ENCODE measurements around the gene EFNA2.
"Not testable (repeated sequence)": the region's sequence is repeated elsewhere in the genome, so short reads cannot be mapped to it uniquely, and the experiment has no call there.

The EFNA2 gene

DNA sequence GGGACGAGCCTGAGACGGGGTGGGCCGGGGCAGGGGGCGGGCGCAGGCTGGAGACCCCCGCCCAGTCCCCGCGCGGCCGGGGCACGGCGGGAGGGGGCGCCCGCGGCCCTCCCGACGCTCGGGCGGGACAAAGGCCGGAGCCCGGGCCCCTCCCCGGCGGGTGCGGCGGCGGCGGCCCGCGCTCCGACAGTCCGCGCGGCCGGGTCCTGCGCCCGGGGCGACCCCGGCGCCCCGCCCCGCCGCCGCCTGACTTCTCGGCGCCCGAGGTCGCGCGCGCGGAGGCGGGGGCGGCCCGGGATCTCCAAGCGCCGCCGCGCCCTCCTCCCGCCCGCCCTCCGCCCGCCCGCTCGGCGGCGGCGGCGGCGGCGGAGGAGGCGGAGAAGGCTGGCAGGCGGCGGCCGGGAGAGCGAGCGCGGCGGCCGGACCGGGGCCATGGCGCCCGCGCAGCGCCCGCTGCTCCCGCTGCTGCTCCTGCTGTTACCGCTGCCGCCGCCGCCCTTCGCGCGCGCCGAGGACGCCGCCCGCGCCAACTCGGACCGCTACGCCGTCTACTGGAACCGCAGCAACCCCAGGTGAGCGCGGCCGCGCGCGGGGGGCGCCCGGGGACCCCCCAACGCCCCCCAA is at the start of gene EFNA2:
Gene EFNA2, plus strand, starts transcription at position 137 of the 624 bp plus-strand sequence. Its CDS starts 296 bp downstream, at position 433.
- DNase-seq = no peak

DNA sequence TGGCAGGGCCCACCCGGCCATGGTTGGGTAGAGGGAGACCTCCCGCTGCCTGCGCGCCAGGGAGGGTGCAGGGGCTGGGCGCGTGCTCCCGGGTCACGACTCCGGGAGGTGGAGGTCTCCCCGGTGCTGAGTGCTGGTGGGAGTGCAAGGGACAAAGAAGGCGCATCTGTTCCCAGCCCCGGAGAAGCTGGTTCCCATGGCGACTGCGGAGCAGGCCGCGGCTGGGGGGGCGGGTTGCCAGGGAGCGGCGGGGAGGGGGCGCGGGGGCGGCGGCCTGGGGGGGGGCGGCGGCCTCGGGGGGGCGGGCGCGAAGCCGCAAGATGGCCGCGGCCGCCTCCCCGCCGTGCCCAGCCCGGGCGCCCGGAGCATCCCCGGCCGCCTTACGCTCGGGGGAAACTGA is 49.1 kb upstream of the EFNA2 start:
- DNase-seq = peak; percentile 29

DNA sequence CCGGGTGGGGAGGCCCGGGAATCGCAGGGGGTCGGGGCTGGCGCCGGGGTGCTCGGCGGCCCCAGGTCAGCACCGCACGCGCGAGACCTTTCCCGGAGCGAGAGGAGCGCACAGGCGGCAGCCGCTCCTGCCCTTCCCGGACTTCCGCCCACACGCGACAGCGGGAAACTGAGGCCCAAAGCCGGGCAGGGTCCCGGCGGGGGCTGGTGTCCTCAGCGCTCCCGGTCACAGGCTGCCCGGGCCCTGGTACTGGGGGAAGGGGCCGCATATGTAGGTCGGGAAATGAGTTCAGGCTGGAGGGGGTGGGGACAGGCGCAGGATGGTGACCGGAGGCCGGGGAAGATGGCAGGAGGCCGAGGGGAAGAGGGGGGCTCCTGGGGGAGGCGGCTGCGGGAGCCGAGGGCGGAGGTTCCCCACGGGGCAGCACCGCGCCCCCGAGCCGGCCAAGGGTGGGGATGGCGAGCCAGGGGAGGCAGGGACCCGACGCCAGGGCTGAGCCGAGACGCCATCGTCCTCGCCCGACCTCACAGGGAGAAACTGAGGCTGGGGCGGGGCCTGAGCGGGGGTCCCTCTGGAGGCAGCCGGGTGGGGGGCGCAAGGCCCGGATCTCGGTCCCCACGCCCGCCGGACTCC is 48.5 kb upstream of the EFNA2 start:
- DNase-seq = no peak

DNA sequence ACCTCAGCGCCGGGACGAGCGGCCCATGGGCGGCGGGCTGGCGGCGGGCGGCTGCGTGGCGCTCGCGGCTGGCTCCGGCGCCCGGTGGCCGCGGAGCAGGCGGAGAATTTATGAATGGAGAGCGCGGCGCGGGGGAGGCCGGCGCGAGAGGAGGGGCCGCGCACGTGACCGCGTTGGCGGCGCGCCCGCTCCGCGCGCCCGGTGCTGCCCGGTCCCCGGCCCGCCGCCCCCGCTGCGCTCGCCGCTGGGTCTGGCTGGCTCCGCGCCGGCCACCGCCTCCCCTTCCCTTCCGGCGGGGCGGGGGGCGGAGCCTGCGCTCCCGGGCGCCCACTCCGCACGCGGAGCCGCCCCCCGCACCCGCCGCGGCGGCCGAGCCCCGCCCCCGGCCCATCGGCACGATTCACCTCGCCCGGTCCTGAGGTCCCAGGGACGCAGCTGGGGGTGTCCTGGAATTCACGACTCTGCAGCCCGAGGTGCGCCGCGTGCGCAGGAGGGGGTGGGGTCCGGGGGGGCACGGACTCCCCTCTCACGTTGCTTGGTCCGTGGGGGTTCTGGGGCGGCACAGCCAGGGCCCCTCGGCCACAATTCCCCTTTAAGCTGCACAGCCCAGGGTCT is 47.8 kb upstream of the EFNA2 start, which contains the start of gene CBARP:
Gene CBARP, minus strand, starts transcription at position 252 of the 615 bp plus-strand sequence. CDS start 1,905 bp downstream, outside the sequence.
- DNase-seq = no peak

DNA sequence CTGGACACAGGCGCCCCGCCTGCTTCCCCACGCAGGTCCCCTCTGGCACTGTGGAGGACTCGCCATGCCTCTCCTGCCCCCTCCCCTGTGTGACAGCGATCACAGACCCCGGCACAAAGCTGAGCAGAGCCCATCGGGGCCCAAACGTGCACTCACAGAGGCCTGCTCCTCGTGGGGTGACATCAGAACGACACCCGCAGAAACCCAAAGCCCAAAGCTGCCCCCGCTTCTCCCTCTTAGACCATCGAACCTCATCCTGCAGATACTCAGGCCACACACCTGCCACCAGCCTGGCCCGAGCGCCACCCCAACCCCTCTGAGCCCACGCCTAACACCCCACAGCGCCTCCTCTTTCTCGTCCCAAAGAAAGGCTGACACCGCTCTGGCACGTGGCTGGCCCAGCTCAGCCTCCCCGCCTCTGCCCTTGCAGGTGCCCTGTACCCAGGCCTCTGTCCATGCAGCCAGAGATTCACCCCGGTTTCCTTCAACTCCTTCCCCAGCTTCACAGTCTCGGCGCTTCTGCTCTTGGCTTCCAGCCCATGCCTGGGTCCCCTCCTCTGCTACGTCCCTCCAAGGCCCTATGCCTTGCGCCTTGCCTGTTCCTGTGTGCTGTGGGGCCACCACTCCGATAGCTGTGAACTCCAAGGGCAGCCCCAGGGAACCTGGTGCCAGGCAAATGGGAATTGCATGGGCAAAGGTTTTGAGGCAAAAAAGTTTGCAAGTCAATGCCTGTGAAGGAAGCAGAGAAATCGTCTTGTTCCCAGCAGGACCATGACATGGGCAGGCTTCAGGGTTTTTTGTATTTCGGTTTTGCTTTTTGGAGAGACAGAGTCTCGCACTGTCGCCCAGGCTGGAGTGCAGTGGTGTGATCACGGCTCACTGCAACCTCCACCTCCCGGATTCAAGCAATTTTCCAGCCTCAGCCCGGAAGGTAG is 47.0 kb upstream of the EFNA2 start:
- no peak for DNase-seq

DNA sequence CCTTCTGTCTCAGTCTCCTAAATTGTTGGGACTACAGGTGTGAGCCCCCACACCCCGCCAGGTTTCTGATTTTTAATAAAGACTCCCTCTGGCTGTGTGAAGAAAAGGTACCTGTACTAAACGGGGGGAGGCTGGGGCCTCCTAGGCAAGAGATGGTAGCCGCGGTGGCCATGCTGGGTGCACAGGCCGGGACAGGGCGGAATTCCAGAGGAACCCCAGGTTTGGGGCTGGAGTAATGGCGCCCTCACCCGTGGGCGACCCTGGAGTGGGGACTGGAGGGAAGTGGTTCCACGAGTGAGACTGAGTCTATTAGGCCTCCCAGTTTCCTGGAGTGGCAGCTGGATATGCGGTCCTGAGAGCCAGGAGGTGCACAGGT is 46.3 kb upstream of the EFNA2 start:
- no peak for DNase-seq

DNA sequence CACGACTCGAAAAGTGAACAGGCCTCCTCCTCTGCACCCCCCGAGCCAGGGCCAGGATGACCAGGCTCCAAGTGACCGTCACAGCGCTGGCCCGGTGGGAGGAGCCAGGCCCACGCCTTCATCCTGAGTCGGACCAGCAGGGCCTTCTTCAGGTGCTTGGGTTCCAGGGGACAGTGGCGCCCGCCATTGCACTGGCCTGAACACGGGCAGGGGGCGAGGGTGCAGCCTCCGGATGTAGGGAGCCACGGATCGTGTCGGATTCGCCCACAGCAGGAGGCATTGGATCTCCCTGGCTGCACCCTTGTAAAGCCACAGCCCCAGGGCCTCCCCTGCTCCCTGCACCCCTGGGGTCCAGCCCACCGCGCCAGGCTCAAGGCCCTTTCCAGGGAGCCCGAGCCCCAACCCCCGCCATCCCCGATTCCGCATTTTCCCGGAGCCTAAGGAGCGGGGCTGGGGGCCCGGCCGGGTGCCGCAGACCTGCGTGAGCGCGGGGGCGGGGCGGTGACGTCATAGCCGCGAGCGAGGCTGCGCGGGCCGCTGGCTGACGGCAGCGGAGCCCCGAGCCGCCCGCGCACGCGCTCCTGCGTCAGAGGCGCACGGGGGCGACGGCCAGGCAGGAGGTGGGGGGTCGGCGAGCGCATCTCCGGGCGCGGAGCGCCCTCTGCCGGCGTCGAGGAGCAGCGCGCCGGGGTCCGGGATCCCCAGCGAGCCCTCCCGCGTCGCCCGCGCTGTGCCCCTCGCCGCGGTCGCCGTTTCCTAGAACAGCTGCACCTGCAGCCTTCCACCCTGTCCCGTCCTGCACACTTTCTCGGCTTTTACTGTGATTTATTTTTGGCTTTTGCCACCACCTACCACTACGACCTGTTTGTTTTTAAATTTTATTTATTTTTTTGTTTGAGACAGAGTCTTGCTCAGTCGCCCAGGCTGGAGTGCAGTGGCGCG is 45.6 kb upstream of the EFNA2 start:
- peak; percentile 59 for DNase-seq

DNA sequence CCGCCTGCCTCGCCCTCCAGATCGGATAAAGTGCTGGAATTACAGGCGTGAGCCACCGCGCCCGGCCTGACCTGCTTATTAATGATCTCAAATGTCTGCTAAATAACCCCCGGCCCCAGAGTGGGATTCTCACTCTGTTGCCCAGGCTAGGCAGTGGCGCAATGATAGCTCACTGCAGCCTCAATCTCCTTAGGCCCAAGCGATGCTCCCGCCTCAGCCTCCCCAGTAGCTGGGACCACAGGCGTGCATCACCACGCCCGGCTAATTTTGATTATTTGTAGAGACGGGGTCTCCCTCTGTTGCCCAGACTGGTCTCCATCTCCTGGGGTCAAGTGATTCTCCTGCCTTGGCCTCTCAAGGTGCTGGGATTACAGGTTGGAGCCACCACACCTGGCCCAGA is 44.7 kb upstream of the EFNA2 start:
- DNase-seq = no peak

DNA sequence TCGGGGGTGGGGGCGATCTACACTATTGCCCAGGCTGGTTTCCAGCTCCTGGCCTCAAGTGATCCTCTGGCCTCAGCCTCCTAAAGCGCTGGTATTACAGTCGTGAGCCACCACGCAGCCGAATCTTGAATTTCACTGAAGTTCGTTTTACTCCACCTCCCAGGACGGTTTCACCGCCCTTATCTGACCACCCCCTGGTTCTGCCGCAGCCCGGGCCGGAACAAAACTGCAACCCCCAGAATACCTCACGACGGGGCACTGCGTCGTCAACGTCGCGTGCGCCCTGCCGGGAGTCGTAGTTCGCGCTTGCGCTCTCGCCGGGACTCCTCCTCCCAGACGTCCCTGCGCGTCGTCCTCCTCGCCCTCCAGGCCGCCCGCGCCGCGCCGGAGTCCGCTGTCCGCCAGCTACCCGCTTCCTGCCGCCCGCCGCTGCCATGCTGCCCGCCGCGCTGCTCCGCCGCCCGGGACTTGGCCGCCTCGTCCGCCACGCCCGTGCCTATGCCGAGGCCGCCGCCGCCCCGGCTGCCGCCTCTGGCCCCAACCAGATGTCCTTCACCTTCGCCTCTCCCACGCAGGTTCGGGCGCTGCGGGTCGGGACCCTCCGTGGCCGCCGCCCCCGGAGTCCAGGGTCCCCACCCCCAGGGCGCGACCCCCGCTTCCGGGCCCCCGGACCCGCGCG is 44.1 kb upstream of the EFNA2 start, which contains the start of gene ATP5F1D:
Gene ATP5F1D, plus strand, starts transcription at position 335 of the 679 bp plus-strand sequence. Its CDS starts 100 bp downstream, at position 435.
- DNase-seq = peak; percentile 71

DNA sequence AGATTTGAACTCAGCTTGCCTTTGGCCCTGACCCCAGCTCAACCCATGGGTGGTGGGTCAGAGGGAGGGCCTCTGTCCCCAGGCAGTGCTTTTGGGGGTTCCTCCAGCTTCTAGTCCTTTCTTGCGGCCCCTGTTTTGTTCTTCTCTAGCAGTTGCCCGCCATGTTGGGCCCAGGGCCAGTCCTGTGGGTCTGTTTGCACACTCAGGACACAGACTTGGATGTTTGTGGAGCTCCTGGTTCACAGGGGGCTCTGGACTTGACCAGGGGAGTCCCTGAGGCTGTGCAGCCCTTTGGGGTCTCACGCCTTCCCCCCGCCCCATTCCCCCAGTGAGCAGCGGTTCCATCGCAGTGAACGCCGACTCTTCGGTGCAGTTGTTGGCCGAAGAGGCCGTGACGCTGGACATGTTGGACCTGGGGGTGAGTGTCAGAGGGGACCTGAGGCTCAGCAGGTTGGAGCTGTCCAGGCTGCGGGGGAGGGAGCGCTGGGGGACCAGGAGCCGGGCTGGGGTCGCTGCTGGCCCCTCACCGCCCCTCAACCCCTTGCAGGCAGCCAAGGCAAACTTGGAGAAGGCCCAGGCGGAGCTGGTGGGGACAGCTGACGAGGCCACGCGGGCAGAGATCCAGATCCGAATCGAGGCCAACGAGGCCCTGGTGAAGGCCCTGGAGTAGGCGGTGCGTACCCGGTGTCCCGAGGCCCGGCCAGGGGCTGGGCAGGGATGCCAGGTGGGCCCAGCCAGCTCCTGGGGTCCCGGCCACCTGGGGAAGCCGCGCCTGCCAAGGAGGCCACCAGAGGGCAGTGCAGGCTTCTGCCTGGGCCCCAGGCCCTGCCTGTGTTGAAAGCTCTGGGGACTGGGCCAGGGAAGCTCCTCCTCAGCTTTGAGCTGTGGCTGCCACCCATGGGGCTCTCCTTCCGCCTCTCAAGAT is 41.6 kb upstream of the EFNA2 start:
- DNase-seq = peak; percentile 37

DNA sequence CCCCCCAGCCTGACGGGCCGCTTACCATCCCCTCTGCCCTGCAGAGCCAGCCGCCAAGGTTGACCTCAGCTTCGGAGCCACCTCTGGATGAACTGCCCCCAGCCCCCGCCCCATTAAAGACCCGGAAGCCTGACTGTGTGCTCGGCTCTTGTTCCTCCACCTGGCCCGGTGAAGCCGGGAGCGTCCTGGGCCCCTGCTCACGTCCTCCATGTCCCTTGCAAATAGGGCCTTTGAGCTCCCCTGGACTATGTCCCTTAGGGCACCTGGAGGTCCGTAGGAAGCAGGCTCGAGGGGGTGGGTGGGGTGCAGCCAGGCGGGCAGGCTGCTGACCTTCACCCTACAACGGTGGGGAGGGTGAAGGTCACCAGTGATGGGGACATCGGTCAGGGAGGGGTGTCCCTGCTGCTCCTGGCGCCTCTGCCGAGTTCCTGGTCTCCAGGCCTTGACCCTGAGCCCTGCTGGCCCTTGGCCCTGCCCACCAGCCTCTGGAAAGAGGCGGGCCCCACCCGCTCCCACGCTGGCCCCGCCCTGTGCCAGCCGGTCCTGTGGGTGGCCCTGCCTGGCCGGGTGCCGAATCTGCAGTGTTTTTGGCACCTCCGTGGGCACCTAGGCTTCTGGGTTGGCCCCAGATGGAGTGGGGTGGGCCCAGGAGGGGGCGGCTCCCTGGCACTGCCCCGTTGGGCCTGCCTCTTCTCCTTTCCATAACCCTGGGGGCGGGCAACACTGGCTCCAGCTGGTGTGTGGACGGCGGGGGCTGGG is 40.8 kb upstream of the EFNA2 start:
- DNase-seq = no peak

DNA sequence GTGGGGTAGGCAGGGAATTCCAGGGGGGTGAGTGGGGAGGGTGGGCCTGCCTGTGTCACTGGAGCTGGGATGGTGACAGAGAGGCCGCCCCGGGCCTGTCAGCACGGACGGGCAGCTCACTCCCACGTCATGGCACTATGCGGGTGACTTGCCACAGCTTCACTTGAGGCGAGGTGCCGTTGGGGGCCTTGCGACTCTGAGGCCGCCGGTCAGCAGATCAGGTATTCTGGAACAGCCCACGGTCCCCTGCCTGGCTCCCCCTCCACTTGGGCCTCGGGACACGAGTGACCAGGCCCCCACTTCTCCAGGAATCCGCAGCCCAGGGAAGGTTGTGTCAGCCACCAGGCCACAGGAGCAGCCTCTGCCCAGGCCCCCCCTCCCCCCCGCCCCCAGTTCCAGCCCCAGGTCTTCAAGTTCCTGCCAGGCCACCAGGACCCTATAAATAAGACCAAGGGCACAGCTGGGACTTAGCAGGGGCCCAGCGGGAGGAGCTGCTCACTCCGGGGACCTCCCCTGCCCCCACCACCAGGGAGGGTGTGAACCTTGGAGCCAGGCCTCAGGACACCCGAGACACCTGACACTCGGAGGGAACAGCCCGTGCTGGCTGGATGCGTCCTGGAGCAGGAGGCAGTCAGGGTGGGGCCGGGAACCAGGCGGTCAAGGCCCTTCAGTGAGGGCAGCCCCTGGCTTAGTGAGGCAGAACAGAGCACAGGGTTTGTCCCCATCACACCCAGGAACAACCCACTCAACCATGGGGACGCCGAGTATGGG is 40.0 kb upstream of the EFNA2 start:
- no peak for DNase-seq

DNA sequence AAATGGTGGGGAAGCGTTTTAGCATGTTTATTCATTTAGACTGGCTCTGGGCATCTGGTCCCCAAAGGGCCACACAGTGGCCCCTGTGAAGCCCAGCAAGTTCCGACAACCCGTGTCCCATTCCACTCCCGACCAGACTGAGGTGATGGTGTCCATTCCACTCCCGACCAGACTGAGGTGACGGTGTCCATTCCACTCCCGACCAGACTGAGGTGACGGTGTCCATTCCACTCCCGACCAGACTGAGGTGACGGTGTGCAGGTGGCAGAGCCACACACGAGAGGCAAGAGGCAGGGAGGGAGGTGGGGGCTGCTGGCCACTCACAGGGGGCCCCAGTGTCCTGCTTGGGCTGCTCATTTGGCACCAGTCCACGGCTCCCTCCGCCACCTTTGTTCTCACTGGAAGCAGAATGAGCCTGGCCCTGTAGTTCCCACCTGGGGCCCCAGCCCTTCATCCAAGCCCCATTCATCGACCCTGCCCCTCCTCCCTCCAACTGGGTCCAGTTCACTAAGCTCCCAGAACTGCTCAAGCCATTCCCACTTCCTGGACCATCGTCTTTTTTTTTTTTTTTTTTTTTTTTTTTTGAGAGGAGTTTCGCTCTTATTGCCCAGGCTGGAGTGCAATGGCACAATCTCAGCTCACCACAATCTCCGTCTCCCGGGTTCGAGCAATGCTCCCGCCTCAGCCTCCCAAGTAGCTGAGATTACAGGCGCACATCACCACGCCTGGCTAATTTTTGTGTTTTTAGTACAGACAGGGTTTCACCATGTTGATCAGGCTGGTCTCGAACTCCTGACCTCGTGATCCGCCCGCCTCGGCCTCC is 39.2 kb upstream of the EFNA2 start:
- not testable (repeated sequence) for DNase-seq

DNA sequence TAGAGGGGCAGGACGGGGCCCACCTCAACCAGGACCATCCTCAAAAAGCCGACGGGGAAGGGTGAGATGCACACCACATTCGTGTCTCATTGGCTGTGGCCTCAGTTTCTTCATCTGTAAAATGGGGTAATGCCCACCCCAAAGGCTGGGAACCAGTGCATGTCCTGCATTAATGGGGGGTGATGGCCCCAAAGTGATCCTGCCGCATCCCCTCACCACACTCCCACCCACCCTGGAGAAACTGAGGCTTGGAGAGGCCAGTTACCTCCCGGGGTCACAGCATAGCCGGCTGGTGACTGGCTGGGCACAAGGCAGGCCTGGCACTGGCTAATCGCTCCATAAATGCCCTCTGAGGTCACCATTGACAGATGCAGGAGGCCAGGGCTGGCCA is 37.9 kb upstream of the EFNA2 start:
- no peak for DNase-seq

DNA sequence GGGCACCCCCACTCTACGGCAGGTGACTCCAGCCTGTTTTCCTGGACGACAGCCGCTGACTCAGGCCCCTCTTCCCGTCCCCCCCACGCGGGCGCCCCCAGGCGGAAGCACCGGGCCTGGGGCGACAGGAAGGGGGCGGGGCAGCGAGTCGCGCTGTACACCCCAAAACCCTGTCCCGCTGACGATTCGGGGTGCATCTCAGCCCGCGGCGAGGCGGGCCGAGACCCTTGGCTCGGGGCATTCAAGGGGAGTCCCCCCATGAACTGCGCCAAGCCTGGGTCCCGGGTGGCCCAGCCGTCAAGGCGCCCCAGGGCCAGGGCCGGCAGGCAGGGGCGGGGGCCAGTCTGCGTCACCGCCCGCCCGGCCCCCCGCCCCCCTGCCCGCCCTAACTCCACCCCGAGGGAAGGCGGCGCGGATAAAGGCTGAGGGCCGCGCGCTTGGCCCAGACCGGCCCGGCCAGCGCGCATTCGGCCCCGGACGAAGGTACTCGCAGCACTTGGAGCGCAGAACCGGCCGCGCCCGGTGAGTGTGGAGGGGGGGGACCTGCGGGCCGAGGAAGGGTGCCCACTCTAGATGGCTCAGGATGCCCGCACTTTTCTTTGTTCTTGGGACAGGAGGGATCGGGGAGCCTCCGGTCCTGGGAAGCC is 37.4 kb upstream of the EFNA2 start, which contains the start of gene MIDN:
Gene MIDN, plus strand, starts transcription at position 445 of the 647 bp plus-strand sequence. CDS start 1,714 bp downstream, outside the sequence.
- DNase-seq = peak; percentile 59

DNA sequence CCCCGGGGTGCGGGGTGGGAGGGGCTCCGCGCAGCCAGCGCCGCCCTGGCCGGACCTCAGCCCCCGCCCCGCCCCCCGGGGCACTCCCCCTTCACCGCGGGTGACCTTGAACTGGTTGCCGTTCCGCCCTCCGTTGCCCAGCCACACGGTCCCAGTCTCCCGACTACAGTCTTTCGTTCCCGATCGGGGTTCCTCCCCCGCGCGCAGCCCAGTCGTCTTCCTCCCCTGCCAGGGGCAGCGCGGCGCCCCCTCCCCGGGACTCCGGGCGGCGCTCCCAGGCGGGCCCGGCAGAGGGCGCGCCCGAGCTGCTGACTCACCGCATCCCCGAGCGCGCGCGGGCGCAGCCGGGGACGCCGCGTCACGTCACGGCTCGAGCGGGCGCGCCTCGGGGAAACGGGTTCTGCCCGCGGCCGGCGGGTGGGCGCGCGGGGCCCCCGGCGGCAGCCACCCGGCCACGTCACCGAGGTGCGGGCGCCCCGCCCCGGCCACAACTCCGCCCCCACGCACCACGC is 36.8 kb upstream of the EFNA2 start:
- no peak for DNase-seq

All from NCI-H2227 treated with DMSO at 0.1 percent for 48 hours (cell line).